Activated naive CD8-positive, alpha-beta T cell (primary cell): ENCODE results near the gene GBP7.
"Not testable (repeated sequence)": the region's sequence is repeated elsewhere in the genome, so short reads cannot be mapped to it uniquely, and the experiment has no call there.

Experiments used
- H3K27ac Mint-ChIP-seq: one replicate; pipeline ENCODE4 v1.8.0; 2021; ENCODE audit warnings: mixed read lengths
- H3K27me3 Mint-ChIP-seq: one replicate; pipeline ENCODE4 v1.8.0; 2021; ENCODE audit warnings: mixed read lengths
- H3K36me3 Mint-ChIP-seq: one replicate; pipeline ENCODE4 v1.8.0; 2021; ENCODE audit warnings: mixed read lengths
- H3K4me1 Mint-ChIP-seq: one replicate; pipeline ENCODE4 v1.8.0; 2021; ENCODE audit warnings: low read depth, mixed read lengths
- H3K4me3 Mint-ChIP-seq: one replicate; pipeline ENCODE4 v1.8.0; 2021; ENCODE audit warnings: mild to moderate bottlenecking, mixed read lengths
- H3K9me3 Mint-ChIP-seq: one replicate; pipeline ENCODE4 v1.8.0; 2021; ENCODE audit warnings: low read depth, mixed read lengths

Gene GBP7

GRCh38 chr1:89147678-89148658 is 27.8 kb downstream of the GBP7 start:
- Mint-ChIP-seq H3K36me3 (no peaks in the 10 kb centered on the region), H3K4me1 (peaks cover 6% of the 10 kb centered on the region), H3K9me3 (no peaks in the 10 kb centered on the region), H3K27ac (no peak overlapping the region), H3K4me3 (no peak overlapping the region), H3K27me3 (no peaks in the 10 kb centered on the region)

- Mint-ChIP-seq H3K27me3 (no peaks in the 10 kb centered on the region), H3K4me3 (no peak overlapping the region), H3K27ac (no peak overlapping the region), H3K4me1 (peaks cover 7% of the 10 kb centered on the region), H3K36me3 (no peaks in the 10 kb centered on the region), H3K9me3 (no peaks in the 10 kb centered on the region)
Measured at GRCh38 chr1:89146721-89147120, 29.1 kb downstream of the GBP7 start.

- Mint-ChIP-seq H3K9me3 (no peaks in the 10 kb centered on the region), H3K36me3 (no peaks in the 10 kb centered on the region), H3K4me3 (no peak overlapping the region), H3K27ac (no peak overlapping the region), H3K4me1 (peaks cover 10% of the 10 kb centered on the region), H3K27me3 (no peaks in the 10 kb centered on the region)
Measured at GRCh38 chr1:89143484-89143883, 32.3 kb downstream of the GBP7 start.

GRCh38 chr1:89142160-89142559 is 33.6 kb downstream of the GBP7 start:
- no peaks in the 10 kb centered on the region for H3K27me3 Mint-ChIP-seq
- H3K9me3 Mint-ChIP-seq, result no peaks in the 10 kb centered on the region
- H3K4me1 Mint-ChIP-seq, result peaks cover 10% of the 10 kb centered on the region
- no peak overlapping the region for H3K27ac Mint-ChIP-seq
- H3K36me3 Mint-ChIP-seq, result no peaks in the 10 kb centered on the region
- no peak overlapping the region for H3K4me3 Mint-ChIP-seq

- no peak overlapping the region for H3K27ac Mint-ChIP-seq
- peaks cover 15% of the 10 kb centered on the region for H3K36me3 Mint-ChIP-seq
- H3K9me3 Mint-ChIP-seq, result peaks cover 14% of the 10 kb centered on the region
- no peak overlapping the region for H3K4me3 Mint-ChIP-seq
- no peaks in the 10 kb centered on the region for H3K27me3 Mint-ChIP-seq
- peaks cover 23% of the 10 kb centered on the region for H3K4me1 Mint-ChIP-seq
Measured at GRCh38 chr1:89133747-89134146, 42.1 kb downstream of the GBP7 start.

- H3K27me3 Mint-ChIP-seq, result no peaks in the 10 kb centered on the region
- H3K27ac Mint-ChIP-seq, result peak overlapping the region; percentile 99
- peaks cover 11% of the 10 kb centered on the region for H3K36me3 Mint-ChIP-seq
- H3K4me3 Mint-ChIP-seq, result no peak overlapping the region
- H3K4me1 Mint-ChIP-seq, result peaks cover 39% of the 10 kb centered on the region
- peaks cover 13% of the 10 kb centered on the region for H3K9me3 Mint-ChIP-seq
Measured at GRCh38 chr1:89130716-89131115, 45.1 kb downstream of the GBP7 start.

GRCh38 chr1:89129911-89130310 is 45.9 kb downstream of the GBP7 start:
- H3K4me1 Mint-ChIP-seq, result peaks cover 41% of the 10 kb centered on the region
- H3K9me3 Mint-ChIP-seq, result peaks cover 7% of the 10 kb centered on the region
- H3K27ac Mint-ChIP-seq, result peak overlapping the region; percentile 99
- peaks cover 9% of the 10 kb centered on the region for H3K36me3 Mint-ChIP-seq
- no peaks in the 10 kb centered on the region for H3K27me3 Mint-ChIP-seq
- peak overlapping the region; percentile 81 for H3K4me3 Mint-ChIP-seq

GRCh38 chr1:89128003-89128458 is 47.8 kb downstream of the GBP7 start:
- H3K27me3 Mint-ChIP-seq, H3K9me3 Mint-ChIP-seq: not testable (repeated sequence)
- Mint-ChIP-seq H3K4me1 (peaks cover 54% of the 10 kb centered on the region), H3K36me3 (peaks cover 15% of the 10 kb centered on the region), H3K27ac (peak overlapping the region; percentile 100), H3K4me3 (peak overlapping the region; percentile 100)

- Mint-ChIP-seq H3K27ac (peak overlapping the region; percentile 100), H3K4me3 (peak overlapping the region; percentile 100), H3K4me1 (peaks cover 65% of the 10 kb centered on the region), H3K36me3 (peaks cover 24% of the 10 kb centered on the region)
- H3K27me3 Mint-ChIP-seq, H3K9me3 Mint-ChIP-seq: not testable (repeated sequence)
Measured at GRCh38 chr1:89126602-89127565, 48.9 kb downstream of the GBP7 start.

GRCh38 chr1:89125913-89126580 is 49.8 kb downstream of the GBP7 start, which contains the start of gene GBP2:
Gene GBP2 (minus strand): TSS chr1:89126114. CDS start chr1:89121966, 4,148 bp downstream.
- Mint-ChIP-seq H3K4me3 (peak within 1 kb of the TSS; percentile 100), H3K4me1 (peaks cover 71% of the 10 kb centered on the region), H3K27ac (peak within 1 kb of the TSS; percentile 100), H3K27me3 (no peaks in the 10 kb centered on the region), H3K36me3 (peaks cover 24% of the 10 kb centered on the region), H3K9me3 (peaks cover 3% of the 10 kb centered on the region)

GRCh38 chr1:89125240-89125912 is 50.4 kb downstream of the GBP7 start:
- Mint-ChIP-seq H3K4me3 (peak overlapping the region; percentile 100), H3K27me3 (no peaks in the 10 kb centered on the region), H3K36me3 (peaks cover 24% of the 10 kb centered on the region), H3K9me3 (peaks cover 3% of the 10 kb centered on the region), H3K27ac (peak overlapping the region; percentile 100), H3K4me1 (peaks cover 69% of the 10 kb centered on the region)

- peak overlapping the region; percentile 100 for H3K4me3 Mint-ChIP-seq
- peaks cover 24% of the 10 kb centered on the region for H3K36me3 Mint-ChIP-seq
- H3K27me3 Mint-ChIP-seq, result no peaks in the 10 kb centered on the region
- H3K4me1 Mint-ChIP-seq, result peaks cover 47% of the 10 kb centered on the region
- H3K9me3 Mint-ChIP-seq, result no peaks in the 10 kb centered on the region
- peak overlapping the region; percentile 83 for H3K27ac Mint-ChIP-seq
Measured at GRCh38 chr1:89121641-89122040, 54.2 kb downstream of the GBP7 start.

- peaks cover 53% of the 10 kb centered on the region for H3K4me1 Mint-ChIP-seq
Measured at GRCh38 chr1:89114662-89115061, 61.1 kb downstream of the GBP7 start.

More at GRCh38 chr1:89114662-89115061, 61.1 kb downstream of the GBP7 start:
- no peak overlapping the region for H3K4me3 Mint-ChIP-seq
- H3K36me3 Mint-ChIP-seq, result peaks cover 46% of the 10 kb centered on the region
- H3K27me3 Mint-ChIP-seq, result no peaks in the 10 kb centered on the region
- H3K27ac Mint-ChIP-seq, result peak overlapping the region; percentile 82
- H3K9me3 Mint-ChIP-seq, result no peaks in the 10 kb centered on the region
